Neural progenitor cell (in vitro differentiated cells): Measurements from ENCODE around the gene SDK1.

Experiments used
- CTCF ChIP-seq: fragments of 200-600 bp; sonication (generic); IDR thresholded peaks from 2 replicates; pipeline ENCODE4 v1.5.1; 2017; ENCODE audit warnings: antibody characterized with exemption, mild to moderate bottlenecking
- EZH2 ChIP-seq: fragments of 200-600 bp; sonication (generic); IDR thresholded peaks from 2 replicates; pipeline ENCODE4 v1.6.1; 2017; ENCODE audit warnings: antibody characterized with exemption, mild to moderate bottlenecking, moderate library complexity

- TF ChIP-seq EZH2, result no peak
- TF ChIP-seq CTCF, result no peak
Observed at GRCh38 chr7:4124556-4125477, 823.8 kb downstream of the SDK1 start.
